Measurements from ENCODE around the gene SFR1.

DNA sequence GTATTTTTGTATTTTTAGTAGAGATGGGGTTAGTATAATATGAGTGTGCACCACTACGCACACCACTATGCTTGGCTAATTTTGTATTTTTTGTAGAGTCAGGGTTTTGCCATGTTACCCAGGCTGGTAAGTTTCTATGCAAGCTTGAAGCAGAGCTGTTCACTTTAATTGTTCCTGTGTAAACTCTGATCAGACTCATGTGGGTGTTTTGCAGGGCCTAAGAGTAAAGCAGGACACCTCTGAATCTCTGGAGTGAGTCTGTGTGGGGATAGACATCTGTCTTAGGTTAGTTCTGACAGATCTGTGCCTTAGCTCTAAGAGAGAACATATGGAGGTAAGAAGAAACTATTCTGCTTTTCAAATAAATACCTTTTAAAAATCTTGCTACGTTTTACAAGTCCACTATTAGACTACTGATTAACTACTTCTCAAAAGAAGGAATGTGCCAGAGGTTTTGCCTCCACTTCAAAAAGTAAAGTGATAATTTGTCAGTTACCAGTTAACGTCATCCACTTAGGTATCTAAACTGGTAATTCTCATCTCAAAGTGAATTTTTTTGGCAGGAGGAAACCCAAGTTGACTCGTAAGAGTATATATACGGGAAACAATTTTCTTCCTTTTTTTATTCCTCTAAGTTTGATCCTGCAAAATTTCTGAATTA lies 37.4 kb upstream of the SFR1 start:
- TF ChIP-seq FOXJ3 (CRISPR knock-in tag; IDR thresholded peaks at IDR 0.05; ENCODE audit: borderline replicate concordance) (no peak), NFE2L1 (CRISPR knock-in tag; IDR thresholded peaks at IDR 0.05) (no peak)

Measured in WTC11 (cell line).